CD14-positive monocyte (primary cell): ENCODE results near the gene BCAR3. TPM values are rescaled to one million over a fixed set of nuclear protein-coding genes. Genes with fewer than 3 reads are reported as not detected.

Experiments
- DNase-seq, 3 donors: peaks; one replicate each; pipeline ENCODE4 v3.0.0-alpha.2; 2011 to 2022
- H2AFZ ChIP-seq: 2 replicates; pipeline ENCODE4 v1.6.0; 2012; ENCODE audit warnings: mild to moderate bottlenecking, low read depth, low read length, inconsistent platforms; ENCODE audit not compliant: insufficient read depth, poor library complexity, severe bottlenecking
- H3K27ac ChIP-seq, 2 donors: 1 replicate in 1 of 2; 2 replicates in 1 of 2; pipeline ENCODE4 v1.5.1; 2012 to 2013; ENCODE audit warnings: low read length in 2 of 2, control low read depth in 1 of 2, inconsistent platforms in 1 of 2, low read depth in 1 of 2, mild to moderate bottlenecking in 1 of 2
- H3K27me3 ChIP-seq, 2 donors: one replicate each; pipeline versions ENCODE4 v1.6.0 to v1.6.1; 2011 to 2013; ENCODE audit warnings: low read length in 2 of 2; ENCODE audit not compliant: control insufficient read depth in 2 of 2, insufficient read depth in 2 of 2
- H3K36me3 ChIP-seq, 2 donors: replicated peaks in 1 of 2; 1 replicate in 1 of 2; 2 replicates in 1 of 2; pipeline versions ENCODE4 v1.5.1 to v1.6.1; 2012 to 2013; ENCODE audit warnings: low read length in 2 of 2, control low read depth in 1 of 2, inconsistent platforms in 1 of 2, mild to moderate bottlenecking in 1 of 2; ENCODE audit not compliant: insufficient read depth in 2 of 2, control insufficient read depth in 1 of 2
- H3K4me1 ChIP-seq, 2 donors: 1 replicate in 1 of 2; 2 replicates in 1 of 2; pipeline versions ENCODE4 v1.5.1 to v1.6.1; 2012 to 2013; ENCODE audit warnings: low read length in 2 of 2, control low read depth in 1 of 2, inconsistent platforms in 1 of 2, mild to moderate bottlenecking in 1 of 2, moderate library complexity in 1 of 2; ENCODE audit not compliant: insufficient read depth in 2 of 2, control insufficient read depth in 1 of 2
- H3K4me2 ChIP-seq: replicated peaks from 2 replicates; pipeline ENCODE3; 2012; ENCODE audit warnings: low read length, moderate library complexity, mild to moderate bottlenecking; ENCODE audit not compliant: poor library complexity, severe bottlenecking; ENCODE audit errors: extremely low read depth
- H3K4me3 ChIP-seq, 3 experiments: fragments of 200-600 bp in 1 of 3; sonication (generic) in 1 of 3; replicated peaks in 1 of 3; 1 replicate in 2 of 3; 2 replicates in 1 of 3; pipeline ENCODE4 v1.5.1; 2011 to 2013; ENCODE audit warnings: low read length in 3 of 3, mild to moderate bottlenecking in 3 of 3, control low read depth in 2 of 3, low read depth in 2 of 3, inconsistent platforms in 1 of 3, moderate library complexity in 1 of 3
- H3K79me2 ChIP-seq: 2 replicates; pipeline ENCODE4 v1.6.0; 2012; ENCODE audit warnings: mild to moderate bottlenecking, control low read depth, inconsistent platforms, low read length, moderate library complexity; ENCODE audit not compliant: insufficient read depth
- H3K9ac ChIP-seq: 2 replicates; pipeline ENCODE4 v1.6.0; 2017; ENCODE audit warnings: low read length, mild to moderate bottlenecking; ENCODE audit not compliant: insufficient read depth, poor library complexity, severe bottlenecking
- H3K9me3 ChIP-seq, 2 donors: replicated peaks in 1 of 2; 1 replicate in 1 of 2; 2 replicates in 1 of 2; pipeline versions ENCODE4 v1.5.1 to v1.6.1; 2012 to 2013; ENCODE audit warnings: low read length in 2 of 2, control low read depth in 1 of 2; ENCODE audit not compliant: control insufficient read depth in 1 of 2, insufficient read depth in 1 of 2
- H4K20me1 ChIP-seq: 2 replicates; pipeline ENCODE4 v1.6.0; 2012; ENCODE audit warnings: mild to moderate bottlenecking, low read length, control low read depth, moderate library complexity; ENCODE audit not compliant: insufficient read depth
- H3K27ac Mint-ChIP-seq, 7 donors: one replicate each; pipeline ENCODE4 v1.8.0; 2020; ENCODE audit warnings: mild to moderate bottlenecking in 7 of 7, mixed read lengths in 7 of 7, moderate library complexity in 6 of 7, inconsistent platforms in 2 of 7
- H3K27me3 Mint-ChIP-seq, 3 donors: one replicate each; pipeline ENCODE4 v1.8.0; 2021 to 2022; ENCODE audit warnings: low read depth in 3 of 3, mild to moderate bottlenecking in 3 of 3, mixed read lengths in 3 of 3, moderate library complexity in 3 of 3, inconsistent platforms in 1 of 3
- H3K36me3 Mint-ChIP-seq, 2 donors: one replicate each; pipeline ENCODE4 v1.8.0; 2020; ENCODE audit warnings: mixed read lengths in 2 of 2, inconsistent platforms in 1 of 2, mild to moderate bottlenecking in 1 of 2
- H3K4me1 Mint-ChIP-seq: one replicate; pipeline ENCODE4 v1.8.0; 2020; ENCODE audit warnings: mild to moderate bottlenecking, mixed read lengths
- H3K4me3 Mint-ChIP-seq, 2 donors: one replicate each; pipeline ENCODE4 v1.8.0; 2020; ENCODE audit warnings: mild to moderate bottlenecking in 2 of 2, mixed read lengths in 2 of 2, moderate library complexity in 1 of 2
- H3K9me3 Mint-ChIP-seq, 7 donors: one replicate each; pipeline ENCODE4 v1.8.0; 2020 to 2022; ENCODE audit warnings: mixed read lengths in 7 of 7, mild to moderate bottlenecking in 6 of 7, moderate library complexity in 6 of 7, inconsistent platforms in 2 of 7
- CTCF ChIP-seq: fragments of 200-600 bp; IDR thresholded peaks from one replicate; pipeline ENCODE4 v1.8.0; 2022; ENCODE audit warnings: antibody characterized with exemption, mild to moderate bottlenecking
- WGBS: methylation state at CpG from one replicate; pipeline ENCODE4 v1.1.5; 2013; ENCODE audit warnings: missing lambda C conversion rate; ENCODE audit not compliant: insufficient coverage; 5-methylcytosine and 5-hydroxymethylcytosine counted together
- intact Hi-C, 2 donors: fragments of 100-400 bp; cut with micrococcal nuclease; formaldehyde crosslinking; loops; one replicate each; pipeline versions ENCODE4 v1.15.0 to v1.15.1; 2023
- polyA plus RNA-seq, 3 donors: library from polyadenylated mRNA; depleted of rRNA in 1 of 3; unstranded in 2 of 3; stranded (reverse) in 1 of 3; fragments of 300-500 nt in 2 of 3; fragments of >200 nt in 1 of 3; fragmentation: Illumina TruSeq in 2 of 3; gene quantifications; 1 replicate in 2 of 3; 2 replicates in 1 of 3; pipeline ENCODE4 v1.2.3, GENCODE V29; 2012 to 2021

The BCAR3 gene
- polyA plus RNA-seq, 3 donors: 0.05 to 0.41 TPM; not detected in 1

GRCh38 chr1:93673163-93673829 is 8.3 kb downstream of the BCAR3 start:
- H3K36me3 Mint-ChIP-seq: no peaks in the 10 kb centered on the region
- peak overlapping the region in 1 of 7 donors; percentile 19 for H3K27ac Mint-ChIP-seq
- no peaks in the 10 kb centered on the region for H4K20me1 ChIP-seq
- H3K27me3 Mint-ChIP-seq: peaks cover 0 to 5% (median 4%) of the 10 kb centered on the region in 3 donors
- WGBS: 100% methylated on average over 1 of the region's 2 CpGs
- no peaks in the 10 kb centered on the region for H3K27me3 ChIP-seq
- no peak overlapping the region for H2AFZ ChIP-seq
- no peaks in the 10 kb centered on the region for H3K9me3 Mint-ChIP-seq
- no peaks in the 10 kb centered on the region for H3K9me3 ChIP-seq
- no peak for TF ChIP-seq CTCF
- DNase-seq: no peak
- no peak overlapping the region for H3K4me3 Mint-ChIP-seq
- peaks cover 19 to 26% of the 10 kb centered on the region in 2 donors for H3K4me1 ChIP-seq
- H3K79me2 ChIP-seq: no peaks in the 10 kb centered on the region
- no peak overlapping the region for H3K4me3 ChIP-seq
- no peak overlapping the region for H3K9ac ChIP-seq
- no peak overlapping the region for H3K4me2 ChIP-seq
- H3K4me1 Mint-ChIP-seq: peaks cover 23% of the 10 kb centered on the region
- no peaks in the 10 kb centered on the region for H3K36me3 ChIP-seq
- no peak overlapping the region for H3K27ac ChIP-seq
- intact Hi-C loops: loop anchor here in 1 of 2 donors (10.0 kb wide), 1 partner anchor 52 kb away; no protein-coding TSS in a partner anchor

GRCh38 chr1:93672477-93673162 is 9.0 kb downstream of the BCAR3 start:
- Histone ChIP-seq H3K27ac (peak overlapping the region in 1 of 2 donors; percentile 53), H3K4me1 (peaks cover 19 to 26% of the 10 kb centered on the region in 2 donors), H3K4me2 (no peak overlapping the region), H3K79me2 (no peaks in the 10 kb centered on the region), H3K4me3 (no peak overlapping the region), H2AFZ (no peak overlapping the region), H4K20me1 (no peaks in the 10 kb centered on the region), H3K9ac (no peak overlapping the region), H3K9me3 (no peaks in the 10 kb centered on the region), H3K36me3 (no peaks in the 10 kb centered on the region), H3K27me3 (no peaks in the 10 kb centered on the region)
- H3K36me3 Mint-ChIP-seq: no peaks in the 10 kb centered on the region
- H3K27ac Mint-ChIP-seq: peak overlapping the region in 6 of 7 donors; percentile 54 to 82 (median 68)
- intact Hi-C loops: loop anchor here in 1 of 2 donors (10.0 kb wide), 1 partner anchor 52 kb away; no protein-coding TSS in a partner anchor
- no peaks in the 10 kb centered on the region for H3K9me3 Mint-ChIP-seq
- no peak for TF ChIP-seq CTCF
- no peak for DNase-seq
- no peak overlapping the region for H3K4me3 Mint-ChIP-seq
- peaks cover 0 to 6% (median 5%) of the 10 kb centered on the region in 3 donors for H3K27me3 Mint-ChIP-seq
- H3K4me1 Mint-ChIP-seq: peaks cover 23% of the 10 kb centered on the region
- WGBS: 94% methylated on average over 3 of the region's 5 CpGs
